NOMO-1 treated with dmso at 0.1 percent for 144 hours (cell line): Measurements from ENCODE around the gene XIAP.

ENCODE experiments used
- DNase-seq: peaks from one replicate; lab custom pipeline; 2025; ENCODE audit not compliant: unreplicated experiment; lab: John Stamatoyannopoulos, UW

The XIAP gene

DNA sequence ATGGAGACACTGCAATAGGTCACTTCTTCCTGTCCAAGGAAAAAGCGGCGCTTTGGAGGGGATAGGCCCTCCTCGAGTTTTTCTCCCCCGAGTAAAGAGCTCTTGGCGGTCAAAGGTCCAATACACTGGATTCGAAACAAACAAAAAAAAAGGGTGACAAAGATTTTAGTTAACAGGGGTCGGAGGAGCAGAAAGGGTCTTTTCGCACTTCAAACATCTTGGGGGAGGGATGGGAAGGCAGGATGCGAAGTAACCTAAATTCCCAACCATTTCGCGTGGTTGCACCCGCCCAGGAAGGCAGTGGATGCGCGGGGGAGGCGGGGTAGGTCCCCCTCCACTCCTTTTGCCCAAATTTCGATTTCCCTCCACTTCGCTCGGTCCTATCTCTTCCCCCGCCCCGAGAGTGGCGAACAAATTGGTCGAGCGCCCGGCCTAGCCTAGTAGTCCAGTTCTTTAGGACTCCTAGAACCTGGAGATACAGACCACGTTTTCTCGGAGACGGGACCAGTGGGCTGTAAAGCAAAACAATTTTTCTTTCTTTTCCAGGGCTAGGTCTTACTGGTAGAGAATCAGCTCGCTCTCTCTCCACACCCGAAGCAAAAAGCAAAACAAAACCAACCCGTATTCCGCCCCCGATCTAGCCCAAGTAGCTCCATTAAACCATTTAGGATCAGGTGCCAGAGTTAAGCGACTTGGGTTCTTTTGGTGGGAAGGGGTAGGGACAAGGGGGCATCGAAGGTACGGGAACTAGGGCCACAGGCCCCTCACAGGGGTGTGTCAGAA, 99.6 kb downstream of the XIAP start:
- DNase-seq, result no peak

DNA sequence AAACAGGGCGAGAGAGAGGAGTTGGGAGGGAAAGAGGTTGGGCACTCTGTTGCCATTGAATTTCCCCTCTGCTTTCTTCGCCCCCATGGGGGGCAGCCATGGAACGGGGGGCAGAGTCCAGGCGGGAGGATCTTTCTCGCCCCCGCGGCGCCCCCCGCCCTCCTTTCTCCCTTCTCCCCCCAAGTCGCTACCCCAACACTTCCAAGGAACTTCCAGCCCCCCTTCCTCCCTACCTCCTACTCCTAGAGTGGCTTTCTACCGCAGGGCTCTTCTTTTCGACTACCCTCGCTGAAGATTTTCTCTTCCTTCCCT, 101.1 kb downstream of the XIAP start:
- DNase-seq, result no peak

DNA sequence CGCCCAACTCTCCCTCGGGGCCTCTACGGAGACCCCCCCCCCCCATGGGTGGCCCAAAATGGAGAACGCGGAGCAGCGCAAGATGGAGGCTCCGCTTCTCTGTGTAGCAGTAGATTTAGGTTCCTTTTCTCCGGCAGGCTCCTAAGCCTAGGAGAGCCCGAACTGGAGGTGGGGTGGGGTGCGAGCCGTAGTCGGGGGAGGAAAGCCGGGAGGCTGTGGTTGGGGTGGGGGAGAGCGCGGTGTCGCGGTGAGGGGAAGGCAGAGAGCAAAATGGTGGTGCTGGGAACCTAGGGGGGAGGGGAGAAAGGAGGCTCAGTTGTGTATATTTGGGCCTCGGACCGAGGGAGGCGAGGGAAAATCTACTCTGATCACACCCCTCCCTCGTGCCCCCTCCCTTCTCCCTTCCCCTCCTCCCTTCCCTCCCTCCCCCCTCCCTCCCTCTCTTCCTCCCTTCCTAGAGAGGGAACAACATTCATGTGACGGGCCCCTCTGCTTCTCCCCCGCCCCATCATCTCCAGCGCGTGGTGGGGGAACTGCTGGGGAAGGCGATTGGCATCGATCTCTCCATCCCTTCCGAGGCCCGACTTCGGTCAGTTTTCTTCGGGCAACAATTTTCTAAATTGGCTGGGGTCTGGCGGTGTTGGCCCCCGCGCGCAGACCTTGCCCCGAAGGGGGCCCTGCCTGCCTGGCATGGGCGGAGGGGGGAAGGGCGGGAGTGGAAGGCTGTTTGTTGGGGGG, 101.6 kb downstream of the XIAP start, which contains the start of gene STAG2:
STAG2 (plus strand) TSS at position 439 of the 738 bp plus-strand sequence. CDS start 60,922 bp downstream, outside the sequence.
- DNase-seq, result peak; percentile 64

DNA sequence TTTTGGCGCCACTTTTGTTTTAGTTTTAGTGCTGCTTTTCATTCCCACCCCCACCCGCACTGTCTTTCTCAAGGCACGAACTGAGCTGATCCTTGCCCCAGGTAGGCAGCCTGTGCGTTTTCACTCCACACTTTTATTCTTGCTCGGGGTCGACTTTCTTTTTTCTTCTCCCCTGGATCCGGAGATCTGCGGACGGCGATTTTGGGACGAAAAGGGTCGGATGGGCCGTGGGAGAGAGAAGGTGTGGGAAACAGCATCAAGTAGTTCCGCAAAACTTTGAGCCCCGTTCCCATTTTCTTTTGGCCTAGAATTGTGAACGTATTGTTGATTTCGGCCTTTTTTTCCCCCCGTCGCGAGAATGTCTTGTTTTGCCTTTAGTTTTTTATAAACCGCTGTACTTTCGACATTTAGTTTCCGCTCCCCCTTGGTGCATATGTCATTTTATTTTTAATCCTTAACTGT, 102.2 kb downstream of the XIAP start:
- DNase-seq, result no peak

DNA sequence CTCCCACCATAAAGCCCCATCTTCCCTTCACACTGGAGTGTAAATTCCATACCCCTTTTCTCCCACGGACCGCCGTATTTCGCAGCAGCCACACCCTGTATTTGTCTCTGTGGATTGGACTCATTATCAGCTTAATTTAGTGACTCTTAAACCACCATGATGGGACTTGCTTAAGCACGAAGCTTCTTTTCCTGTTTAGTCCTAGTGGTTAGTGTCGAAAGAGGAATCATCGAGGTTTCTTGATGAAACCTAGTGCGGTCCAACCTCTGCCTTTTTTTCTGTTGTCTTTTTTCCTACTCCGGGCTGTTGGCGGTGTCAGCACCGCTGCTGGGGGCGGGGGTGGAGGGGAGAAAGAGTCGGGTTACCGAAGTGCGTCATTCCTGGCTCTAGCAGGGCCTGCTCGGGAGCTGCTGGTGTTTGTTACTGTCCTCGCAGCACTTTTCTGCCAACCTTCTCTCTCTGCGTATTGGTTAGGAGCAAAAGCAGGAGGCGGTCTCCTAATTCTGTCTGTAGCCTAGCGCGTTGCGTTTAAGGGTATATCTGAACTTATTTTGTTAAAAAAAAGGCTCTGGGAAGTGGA, 103.0 kb downstream of the XIAP start:
- peak; percentile 88 for DNase-seq
